Bone marrow (tissue), 2 donors: ENCODE results near the gene RBCK1.

ENCODE experiments used
- DNase-seq, 2 donors: peaks; one replicate each; lab custom pipeline; 2025; lab: John Stamatoyannopoulos, UW

RBCK1 gene

GRCh38 chr20:399182-399707, 8.9 kb upstream of the RBCK1 start:
- DNase-seq, result no peak

GRCh38 chr20:400128-400453, 8.0 kb upstream of the RBCK1 start:
- DNase-seq, result no peak

DNA sequence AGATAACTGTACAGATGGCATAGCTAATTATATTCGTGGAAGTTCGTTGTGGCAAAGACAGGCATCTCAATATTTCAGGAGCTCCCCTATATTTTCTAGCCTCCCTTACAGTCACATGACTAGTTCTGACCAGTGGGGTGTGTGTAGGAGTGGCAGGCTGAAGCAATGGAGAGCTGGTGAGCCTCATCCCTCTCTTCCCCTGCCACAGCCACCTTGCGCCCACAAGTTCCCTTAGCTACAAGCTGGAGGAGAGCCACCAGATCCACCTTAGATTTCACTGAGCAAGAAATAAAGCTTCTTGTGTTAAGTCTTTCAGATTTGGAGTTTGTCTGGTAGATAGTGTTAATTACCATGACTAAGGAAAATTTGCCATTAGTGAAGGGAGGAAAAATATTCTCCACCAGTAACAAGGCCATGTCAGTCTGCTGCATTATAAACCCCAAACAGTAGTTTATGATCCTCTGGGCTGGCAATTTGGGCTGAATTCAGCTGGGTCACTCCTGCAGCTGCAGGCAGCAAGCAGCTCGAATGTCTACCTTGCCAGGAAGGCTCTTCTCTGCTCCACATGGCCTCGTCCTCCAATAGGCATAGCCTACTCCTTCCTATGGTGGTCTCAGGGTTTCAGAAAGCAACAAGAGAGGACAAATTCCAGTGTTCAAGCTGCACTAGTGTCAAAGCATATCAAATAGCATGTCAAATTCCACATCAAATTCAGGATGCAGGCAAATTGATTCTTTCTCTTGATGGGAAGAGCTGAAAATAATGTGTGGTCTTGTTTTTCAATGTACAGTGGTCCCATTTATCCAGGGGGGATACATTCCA, 7.4 kb upstream of the RBCK1 start:
- no peak for DNase-seq

GRCh38 chr20:401682-402495, 6.2 kb upstream of the RBCK1 start:
- DNase-seq, result no peak

GRCh38 chr20:402496-402885, 5.6 kb upstream of the RBCK1 start:
- no peak for DNase-seq

DNA sequence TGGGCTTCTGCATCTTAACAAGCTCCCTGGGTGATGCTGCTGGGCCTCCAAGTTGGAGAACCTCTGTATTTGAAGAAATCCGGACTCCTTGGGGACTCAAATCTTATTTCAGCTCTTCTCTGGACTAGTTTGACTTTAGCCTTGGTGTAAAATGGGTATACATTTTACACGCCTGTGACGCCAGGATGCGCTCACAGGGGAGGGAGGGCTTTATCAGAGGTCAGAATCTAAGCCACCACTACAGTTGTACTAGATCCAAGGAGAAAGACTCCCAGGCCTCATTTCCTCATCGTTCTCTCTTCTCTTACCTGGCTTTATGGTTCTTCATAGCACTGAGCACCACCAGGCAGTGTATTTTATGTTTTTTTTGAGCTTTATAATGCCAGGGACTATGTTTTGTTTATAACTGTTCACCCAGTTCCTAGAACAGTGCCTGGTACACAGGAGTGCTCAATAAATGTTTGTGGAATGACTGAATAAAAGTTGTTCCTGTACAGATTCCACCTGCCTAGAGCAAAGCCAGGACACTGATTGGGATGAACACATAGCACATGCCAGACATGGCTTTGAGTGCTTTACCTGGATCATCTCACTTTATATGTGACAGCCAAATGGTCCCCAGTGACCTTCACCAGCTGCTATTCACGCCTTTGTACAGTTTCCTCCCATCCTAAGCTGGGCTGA, 5.1 kb upstream of the RBCK1 start:
- no peak for DNase-seq

GRCh38 chr20:403582-403957, 4.5 kb upstream of the RBCK1 start:
- no peak for DNase-seq

DNA sequence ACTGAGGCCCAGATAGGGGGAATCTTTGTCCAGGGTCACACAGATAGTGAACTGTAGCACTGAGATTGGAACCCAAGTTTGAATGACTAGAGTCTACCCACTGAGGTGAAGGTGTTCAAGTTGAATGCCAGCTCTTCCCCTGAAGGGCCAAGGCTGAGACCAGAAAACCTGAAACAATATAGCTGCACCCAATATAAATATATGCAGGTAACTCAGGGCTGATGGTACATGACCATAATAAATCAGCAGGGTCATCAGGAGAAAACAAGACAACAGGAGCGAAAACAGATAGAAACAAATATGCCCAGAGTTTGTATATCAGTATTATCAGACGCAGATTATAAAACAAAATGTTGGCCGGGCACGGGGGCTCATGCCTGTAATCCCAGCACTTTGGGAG, 4.0 kb upstream of the RBCK1 start:
- DNase-seq, result no peak

- no peak for DNase-seq
These were observed 1.6 kb upstream of the RBCK1 start for GRCh38 chr20:406200-407132.

- DNase-seq, result peak in 1 of 2 donors; percentile 52
These were observed 756 bp upstream of the RBCK1 start for GRCh38 chr20:407133-407952.

DNA sequence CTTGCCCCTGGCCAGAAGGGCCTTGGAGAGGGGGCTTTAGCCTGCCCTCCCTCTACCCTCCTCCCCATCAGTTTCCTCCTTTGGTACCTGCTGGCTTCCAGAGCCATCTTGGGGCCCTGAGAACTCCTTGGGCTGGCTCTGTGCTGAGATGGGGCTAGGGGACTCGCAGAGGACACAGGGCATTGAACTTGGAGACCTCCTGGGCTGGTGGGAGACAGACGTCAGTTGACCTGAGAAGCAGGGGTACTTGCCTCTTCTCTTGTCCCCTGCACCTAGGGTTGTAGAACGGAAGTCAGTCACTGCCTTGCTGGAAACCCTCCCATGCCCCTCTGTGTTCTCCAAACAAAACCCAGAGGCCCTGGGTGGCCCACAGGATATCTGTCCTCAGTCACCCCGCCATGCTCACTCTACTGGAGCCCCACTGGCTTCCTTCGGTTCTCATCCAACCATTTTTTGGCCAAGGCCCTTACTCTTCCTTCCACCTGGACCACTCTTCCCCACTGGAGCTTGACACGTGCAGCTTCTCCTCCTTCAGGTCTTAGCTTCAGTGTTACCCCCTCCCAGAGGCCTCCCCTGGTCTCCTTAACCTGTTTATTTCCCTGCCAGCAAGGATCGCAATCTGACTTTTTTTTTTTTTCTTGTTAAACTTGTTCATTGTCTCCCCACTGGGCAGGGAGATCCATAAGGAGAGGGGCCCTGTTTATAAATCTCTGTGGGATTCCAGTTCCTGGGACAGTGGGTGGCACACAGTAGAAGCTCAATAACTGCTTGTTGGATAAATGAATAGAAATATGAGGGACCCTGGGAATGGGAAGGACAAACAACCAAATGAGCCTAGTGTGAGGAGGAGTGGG, 971 bp downstream of the RBCK1 start:
- DNase-seq, result peak in 1 of 2 donors; percentile 35

DNA sequence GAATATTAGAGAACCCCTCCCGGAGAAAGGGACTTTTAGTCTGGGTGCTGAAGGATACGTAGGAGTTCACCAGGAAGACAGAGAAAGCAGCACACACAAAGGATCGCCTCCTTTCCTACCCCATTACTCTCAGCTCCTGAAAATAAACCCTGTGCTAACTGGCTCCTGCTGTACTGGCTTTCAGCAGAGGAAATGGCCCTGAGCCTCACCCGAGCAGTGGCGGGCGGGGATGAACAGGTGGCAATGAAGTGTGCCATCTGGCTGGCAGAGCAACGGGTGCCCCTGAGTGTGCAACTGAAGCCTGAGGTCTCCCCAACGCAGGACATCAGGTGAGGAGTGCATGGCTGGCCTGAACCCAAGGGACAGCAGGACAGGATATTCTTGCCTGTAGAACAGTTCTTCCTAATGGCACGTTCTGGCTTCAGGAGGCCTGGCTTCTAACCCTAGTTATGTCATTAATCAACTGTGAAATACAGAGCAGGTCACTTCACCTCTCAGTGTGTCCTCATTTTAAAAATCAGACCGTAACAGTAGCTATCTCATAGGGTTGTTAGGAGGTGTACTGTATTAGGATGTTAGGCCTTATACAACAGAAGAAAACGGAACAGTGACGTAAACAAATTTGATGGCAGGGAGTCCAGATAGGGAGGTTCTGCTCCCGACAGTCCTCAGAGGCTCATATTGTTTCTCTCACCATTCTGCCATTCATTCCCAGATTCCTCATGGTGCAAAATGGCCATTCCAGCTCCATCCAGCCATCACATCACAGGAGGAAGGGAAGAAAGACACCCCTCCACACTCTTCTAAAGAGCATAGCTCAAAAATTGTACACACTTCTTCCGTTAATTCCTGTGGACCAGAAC, 1.8 kb downstream of the RBCK1 start:
- DNase-seq, result no peak

- DNase-seq, result no peak
These were observed 4.0 kb downstream of the RBCK1 start for GRCh38 chr20:412081-412480.

DNA sequence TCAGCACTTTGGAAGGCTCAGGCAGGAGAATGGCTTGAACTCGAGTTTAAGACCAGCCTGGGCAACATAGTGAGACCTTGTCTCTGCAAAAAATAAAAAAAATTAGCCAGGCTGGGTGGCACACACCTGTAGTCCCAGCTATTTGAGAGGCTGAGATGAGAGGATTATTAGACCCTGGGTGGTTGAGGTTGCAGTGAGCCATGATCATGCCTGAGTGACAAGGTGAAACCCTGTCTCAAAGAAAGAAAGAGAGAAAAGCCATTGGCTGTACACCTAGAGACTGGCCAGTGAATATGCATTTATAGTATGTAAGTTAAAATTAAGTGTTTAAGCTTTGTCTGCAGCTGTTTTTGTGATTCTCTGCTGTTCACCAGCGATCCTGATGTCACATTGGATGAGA, 6.1 kb downstream of the RBCK1 start:
- no peak for DNase-seq

DNA sequence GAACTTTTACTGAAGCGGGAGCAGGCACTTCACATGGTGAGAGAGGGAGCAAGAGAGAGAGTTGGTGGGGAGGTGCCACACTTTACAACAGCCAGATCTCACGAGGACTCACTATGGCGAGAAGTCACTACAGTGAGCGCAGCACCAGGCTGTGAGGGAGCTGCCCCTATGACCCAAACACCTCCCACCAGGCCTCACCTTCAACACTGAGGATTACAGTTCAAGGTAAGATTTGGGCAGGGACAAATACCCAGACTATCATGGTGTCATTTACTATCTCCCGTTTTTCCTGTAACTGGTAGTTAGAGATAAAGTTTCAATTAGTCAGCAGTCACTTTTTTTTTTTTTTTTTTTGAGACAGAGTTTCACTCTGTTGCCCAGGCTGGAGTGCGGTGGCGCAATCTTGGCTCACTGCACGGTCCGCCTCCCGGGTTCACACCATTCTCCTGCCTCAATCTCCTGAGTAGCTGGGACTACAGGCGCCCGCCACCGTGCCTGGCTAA, 7.8 kb downstream of the RBCK1 start:
- no peak for DNase-seq

GRCh38 chr20:416950-417800, 9.1 kb downstream of the RBCK1 start:
- no peak for DNase-seq

GRCh38 chr20:417801-418342, 9.8 kb downstream of the RBCK1 start:
- DNase-seq, result no peak
